Endometrial microvascular endothelial cells (primary cell): ENCODE results near the gene LEF1. TPM values are rescaled to one million over a fixed set of nuclear protein-coding genes. Genes with fewer than 3 reads are reported as not detected.

Experiments
- in situ Hi-C: cut with HindIII; loops from 2 replicates; pipeline ENCODE4 v1.10.0; 2017; ENCODE audit warnings: low sequenced_read_pairs, low pct_unique_long_range_greater_than_20kb; ENCODE audit errors: inconsistent ontology term
- total RNA-seq: library from RNA; depleted of rRNA; stranded (reverse); fragments of >200 nt; gene quantifications from one replicate; pipeline ENCODE4 v1.2.3, GENCODE V29; 2015; ENCODE audit errors: inconsistent ontology term

LEF1 gene
- total RNA-seq, 1 donor from 2014 or later = not detected

DNA sequence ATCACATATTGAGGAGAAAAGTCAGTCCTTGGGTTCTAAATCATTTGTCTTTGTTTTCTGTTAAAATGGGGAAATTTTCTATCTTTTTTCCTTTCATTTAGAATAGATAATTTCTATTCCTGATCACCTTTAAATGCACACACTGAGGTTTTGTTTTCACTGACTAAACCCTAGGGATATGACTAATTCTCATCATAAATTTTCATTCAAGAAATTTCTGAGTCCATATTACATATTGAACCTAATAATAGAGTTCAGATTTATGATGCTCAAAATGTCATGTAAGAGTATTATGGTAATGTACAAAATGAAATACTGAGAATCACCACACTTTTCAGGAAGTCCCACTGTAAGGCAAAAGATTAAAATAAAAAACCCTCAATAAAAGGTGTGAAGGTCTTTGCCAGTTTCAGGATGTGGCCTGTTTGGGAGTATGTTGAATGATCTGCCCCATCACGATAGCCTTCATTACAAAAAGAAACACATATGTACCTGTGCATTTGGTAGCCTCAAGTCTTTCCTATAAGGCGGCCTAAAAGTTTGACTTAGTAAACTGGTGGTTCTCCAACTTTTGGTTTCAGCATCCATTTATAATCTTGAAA lies 49.4 kb downstream of the LEF1 start:
- in situ Hi-C loops = no loop called here

- in situ Hi-C loops = no loop called here
These were observed 50.2 kb downstream of the LEF1 start for GRCh38 chr4:108118505-108118904.

GRCh38 chr4:108117418-108118182 lies 51.1 kb downstream of the LEF1 start:
- in situ Hi-C loops = no loop called here

- in situ Hi-C loops = no loop called here
These were observed 52.1 kb downstream of the LEF1 start for GRCh38 chr4:108116423-108117168.

- in situ Hi-C loops = no loop called here
These were observed 53.6 kb downstream of the LEF1 start for GRCh38 chr4:108115168-108115526.

DNA sequence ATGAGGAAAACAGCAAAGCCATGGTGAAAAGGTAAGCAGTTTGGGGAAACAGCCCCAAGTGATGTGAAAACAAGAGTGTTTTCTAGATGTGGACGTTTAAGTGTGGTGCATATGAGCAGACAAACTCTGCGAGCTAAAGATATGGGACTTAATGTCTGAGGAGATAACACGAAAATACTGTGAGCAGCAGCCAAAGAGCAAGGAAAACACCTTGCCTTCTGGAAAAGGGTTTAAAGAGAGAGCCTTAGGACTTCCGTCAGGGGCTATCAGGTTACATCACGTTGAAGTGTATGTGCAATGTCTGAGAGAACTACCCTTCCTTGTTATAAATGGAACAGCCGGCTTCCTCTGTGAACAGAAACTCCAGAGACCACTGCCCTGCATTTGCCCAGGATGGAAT lies 54.2 kb downstream of the LEF1 start:
- in situ Hi-C loops = no loop called here

GRCh38 chr4:108113229-108113628 lies 55.5 kb downstream of the LEF1 start:
- in situ Hi-C loops = no loop called here

GRCh38 chr4:108111781-108112180 lies 57.0 kb downstream of the LEF1 start:
- in situ Hi-C loops = no loop called here

DNA sequence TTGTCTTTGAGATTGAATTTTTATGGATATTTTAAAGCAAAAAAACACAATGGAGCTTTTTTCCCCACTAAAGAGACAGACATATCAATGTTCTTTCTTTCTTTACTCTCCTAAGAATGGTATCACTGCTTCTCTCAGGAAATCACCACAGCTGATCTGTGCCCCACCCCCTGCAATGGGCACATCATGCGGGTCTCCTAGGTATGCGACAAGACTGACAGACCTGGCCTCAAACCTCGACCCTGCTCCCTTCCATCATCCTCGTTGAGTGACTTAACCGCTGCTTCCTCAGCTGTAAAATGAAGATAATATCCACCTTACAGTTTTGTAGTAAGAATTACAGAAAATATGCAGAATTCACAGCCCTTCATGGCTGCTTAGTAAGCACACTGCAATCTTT lies 58.3 kb downstream of the LEF1 start:
- in situ Hi-C loops = no loop called here

GRCh38 chr4:108109997-108110416 lies 58.7 kb downstream of the LEF1 start:
- in situ Hi-C loops = no loop called here

GRCh38 chr4:108109111-108109510 lies 59.6 kb downstream of the LEF1 start:
- in situ Hi-C loops = no loop called here

- in situ Hi-C loops = no loop called here
These were observed 60.9 kb downstream of the LEF1 start for GRCh38 chr4:108107729-108108382.

- in situ Hi-C loops = no loop called here
These were observed 61.6 kb downstream of the LEF1 start for GRCh38 chr4:108107101-108107500.

DNA sequence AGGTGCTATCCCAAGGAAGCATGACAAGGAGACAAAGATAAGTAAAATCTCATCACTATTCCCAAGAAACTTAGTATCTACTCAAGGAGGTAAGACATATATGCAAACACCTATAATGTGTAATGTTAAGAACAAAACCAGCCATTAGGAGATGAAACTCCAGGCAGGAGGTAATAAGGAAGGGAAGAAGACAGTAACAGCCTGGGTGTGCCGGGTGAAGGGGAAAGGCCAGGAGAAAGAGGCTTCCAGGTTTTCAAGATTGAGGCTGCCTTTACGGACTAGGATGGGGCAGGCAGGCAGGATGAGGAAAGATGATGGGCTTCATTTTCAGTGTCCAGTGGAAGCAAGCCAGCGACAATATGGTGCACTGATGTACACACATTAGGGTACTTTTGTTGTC lies 62.5 kb downstream of the LEF1 start:
- in situ Hi-C loops = no loop called here

DNA sequence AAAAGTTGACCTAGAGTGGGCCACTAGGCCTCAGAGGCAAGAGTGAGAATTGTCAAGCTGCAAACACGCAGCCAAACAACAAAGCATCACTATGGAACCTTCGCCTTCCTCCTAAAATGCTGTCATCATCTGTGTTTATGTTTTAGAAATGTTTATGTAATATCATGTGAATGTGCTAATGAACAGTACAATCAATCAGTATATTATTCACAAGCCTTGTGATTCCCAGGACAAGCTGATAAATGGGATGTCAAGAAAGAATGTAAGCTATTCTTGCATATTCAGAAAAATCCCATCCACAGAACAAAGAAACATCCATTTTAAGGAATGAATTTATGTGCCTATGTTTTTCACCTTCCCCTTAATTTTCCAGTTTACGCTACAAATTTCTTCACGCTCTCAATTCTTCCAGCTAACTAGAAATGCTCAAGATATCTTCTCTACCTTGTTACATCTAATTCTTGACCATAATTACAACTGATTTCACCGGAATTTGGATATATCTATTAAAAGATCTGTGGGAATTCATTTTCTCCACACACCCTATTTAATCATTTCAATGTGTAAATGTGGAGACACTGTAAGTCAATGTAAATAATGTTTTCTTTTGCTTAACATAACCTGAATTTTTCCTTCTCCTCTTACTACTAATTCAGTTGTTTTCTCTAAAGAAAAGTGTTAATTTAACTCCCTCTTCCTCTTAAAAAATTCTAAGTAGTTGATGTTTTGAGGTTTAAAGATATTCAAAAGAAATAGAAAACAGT lies 65.5 kb downstream of the LEF1 start:
- in situ Hi-C loops = no loop called here

GRCh38 chr4:108100827-108101226 lies 67.9 kb downstream of the LEF1 start:
- in situ Hi-C loops = no loop called here

GRCh38 chr4:108099838-108100237 lies 68.9 kb downstream of the LEF1 start:
- in situ Hi-C loops = no loop called here

- in situ Hi-C loops = no loop called here
These were observed 70.7 kb downstream of the LEF1 start for GRCh38 chr4:108097990-108098553.
